H1 (cell line): Measurements from ENCODE around the gene CACNA1E.

Source experiments
- BCL11A ChIP-seq, 2 experiments: IDR thresholded peaks; one replicate each; pipeline ENCODE4 v1.6.1; 2011; ENCODE audit warnings: low read depth in 2 of 2, low read length in 2 of 2, mild to moderate bottlenecking in 2 of 2
- CREB1 ChIP-seq: IDR thresholded peaks from 2 replicates; pipeline ENCODE4 v1.6.1; 2012; ENCODE audit warnings: inconsistent platforms
- EZH2 ChIP-seq: fragments of 200-600 bp; sonication (generic); IDR thresholded peaks from 2 replicates; pipeline ENCODE4 v1.7.1; 2012; ENCODE audit warnings: low read depth, mild to moderate bottlenecking, moderate library complexity, low read length, inconsistent platforms; ENCODE audit not compliant: severe bottlenecking
- GTF2F1 ChIP-seq: IDR thresholded peaks from 2 replicates; pipeline ENCODE4 v1.6.1; 2012; ENCODE audit warnings: low read depth, low read length, improper control_type of control experiment, borderline replicate concordance
- POLR2A ChIP-seq, 2 experiments: IDR thresholded peaks; 1 replicate in 1 of 2; 2 replicates in 1 of 2; pipeline ENCODE4 v1.6.1; 2011; ENCODE audit warnings: low read depth in 2 of 2, low read length in 2 of 2, mild to moderate bottlenecking in 2 of 2; ENCODE audit errors: control extremely low read depth in 1 of 2
- SIX5 ChIP-seq: IDR thresholded peaks from 2 replicates; pipeline ENCODE4 v1.6.1; 2011; ENCODE audit warnings: mild to moderate bottlenecking, low read depth, low read length
- SP1 ChIP-seq: IDR thresholded peaks from 2 replicates; pipeline ENCODE4 v1.6.1; 2011; ENCODE audit warnings: low read depth, low read length
- TF ChIP-seq, protein P1 (sequence below), 3 experiments: IDR thresholded peaks; 1 replicate in 2 of 3; 2 replicates in 1 of 3; pipeline versions ENCODE4 v1.5.1 to v1.6.1; 2011; ENCODE audit warnings: low read length in 3 of 3, mild to moderate bottlenecking in 3 of 3, inconsistent platforms in 2 of 3, low read depth in 1 of 3, moderate library complexity in 1 of 3; ENCODE audit not compliant: insufficient read depth in 1 of 3; ENCODE audit errors: control extremely low read depth in 1 of 3
- TF ChIP-seq, protein P2 (sequence below): IDR thresholded peaks from 2 replicates; pipeline ENCODE4 v1.6.1; 2012; ENCODE audit warnings: low read length, inconsistent platforms

- TF ChIP-seq, protein P1, sequence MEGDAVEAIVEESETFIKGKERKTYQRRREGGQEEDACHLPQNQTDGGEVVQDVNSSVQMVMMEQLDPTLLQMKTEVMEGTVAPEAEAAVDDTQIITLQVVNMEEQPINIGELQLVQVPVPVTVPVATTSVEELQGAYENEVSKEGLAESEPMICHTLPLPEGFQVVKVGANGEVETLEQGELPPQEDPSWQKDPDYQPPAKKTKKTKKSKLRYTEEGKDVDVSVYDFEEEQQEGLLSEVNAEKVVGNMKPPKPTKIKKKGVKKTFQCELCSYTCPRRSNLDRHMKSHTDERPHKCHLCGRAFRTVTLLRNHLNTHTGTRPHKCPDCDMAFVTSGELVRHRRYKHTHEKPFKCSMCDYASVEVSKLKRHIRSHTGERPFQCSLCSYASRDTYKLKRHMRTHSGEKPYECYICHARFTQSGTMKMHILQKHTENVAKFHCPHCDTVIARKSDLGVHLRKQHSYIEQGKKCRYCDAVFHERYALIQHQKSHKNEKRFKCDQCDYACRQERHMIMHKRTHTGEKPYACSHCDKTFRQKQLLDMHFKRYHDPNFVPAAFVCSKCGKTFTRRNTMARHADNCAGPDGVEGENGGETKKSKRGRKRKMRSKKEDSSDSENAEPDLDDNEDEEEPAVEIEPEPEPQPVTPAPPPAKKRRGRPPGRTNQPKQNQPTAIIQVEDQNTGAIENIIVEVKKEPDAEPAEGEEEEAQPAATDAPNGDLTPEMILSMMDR (IDR thresholded peaks at IDR 0.05; ENCODE audit: control extremely low read depth in 1 of 3, insufficient read depth in 1 of 3, low read depth in 1 of 3, low read length in 3 of 3): no peak
- TF ChIP-seq GTF2F1 (no peak), BCL11A (IDR thresholded peaks at IDR 0.05; ENCODE audit: low read depth in 2 of 2, low read length in 2 of 2) (no peak), SP1 (no peak), CREB1 (no peak), EZH2 (peak; percentile 75), POLR2A (IDR thresholded peaks at IDR 0.05; ENCODE audit: control extremely low read depth in 1 of 2, low read depth in 2 of 2, low read length in 2 of 2) (no peak), SIX5 (no peak)
- TF ChIP-seq, protein P2, sequence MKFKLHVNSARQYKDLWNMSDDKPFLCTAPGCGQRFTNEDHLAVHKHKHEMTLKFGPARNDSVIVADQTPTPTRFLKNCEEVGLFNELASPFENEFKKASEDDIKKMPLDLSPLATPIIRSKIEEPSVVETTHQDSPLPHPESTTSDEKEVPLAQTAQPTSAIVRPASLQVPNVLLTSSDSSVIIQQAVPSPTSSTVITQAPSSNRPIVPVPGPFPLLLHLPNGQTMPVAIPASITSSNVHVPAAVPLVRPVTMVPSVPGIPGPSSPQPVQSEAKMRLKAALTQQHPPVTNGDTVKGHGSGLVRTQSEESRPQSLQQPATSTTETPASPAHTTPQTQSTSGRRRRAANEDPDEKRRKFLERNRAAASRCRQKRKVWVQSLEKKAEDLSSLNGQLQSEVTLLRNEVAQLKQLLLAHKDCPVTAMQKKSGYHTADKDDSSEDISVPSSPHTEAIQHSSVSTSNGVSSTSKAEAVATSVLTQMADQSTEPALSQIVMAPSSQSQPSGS: no peak
Observed at GRCh38 chr1:181482521-181483284, 614 bp upstream of the CACNA1E start.
